K562 (cell line): ENCODE measurements around the gene HSPA1L. TPM values are rescaled to one million over a fixed set of nuclear protein-coding genes. Genes with fewer than 3 reads are reported as not detected.

Source experiments
- CBFB ChIP-seq: sonication (generic); formaldehyde crosslinking; IDR thresholded peaks from 2 replicates; pipeline ENCODE4 v1.4.0; 2020; ENCODE audit warnings: mild to moderate bottlenecking, missing genetic modification reagents
- ERF ChIP-seq: fragments of 450-650 bp; formaldehyde crosslinking; IDR thresholded peaks from 2 replicates; pipeline ENCODE4 v1.4.0; 2020; ENCODE audit warnings: mild to moderate bottlenecking, mixed read lengths
- HMG20B ChIP-seq: fragments of 250-450 bp; sonication (Bioruptor Pico); IDR thresholded peaks from 2 replicates; pipeline ENCODE4 v1.5.0; 2021; ENCODE audit warnings: mild to moderate bottlenecking
- MXD1 ChIP-seq: fragments of 250-450 bp; sonication (Bioruptor Pico); IDR thresholded peaks from 2 replicates; pipeline ENCODE4 v1.8.0; 2021; ENCODE audit warnings: borderline replicate concordance, mild to moderate bottlenecking, moderate library complexity; ENCODE audit not compliant: poor library complexity, severe bottlenecking
- NFIX ChIP-seq: fragments of 250-450 bp; sonication (Bioruptor Pico); IDR thresholded peaks from 2 replicates; pipeline ENCODE4 v1.4.0; 2020; ENCODE audit warnings: low read depth, mild to moderate bottlenecking, moderate library complexity
- PRPF4 ChIP-seq: fragments of 200-400 bp; formaldehyde crosslinking; IDR thresholded peaks from one replicate; pipeline ENCODE4 v1.6.1; 2017; ENCODE audit warnings: low read length, low read depth, mild to moderate bottlenecking; ENCODE audit not compliant: insufficient read depth, poor library complexity, severe bottlenecking
- RNF219 ChIP-seq: fragments of 250-450 bp; sonication (Bioruptor Pico); IDR thresholded peaks from 2 replicates; pipeline ENCODE4 v1.5.0; 2022; ENCODE audit warnings: mild to moderate bottlenecking
- SP2 ChIP-seq: IDR thresholded peaks from 2 replicates; pipeline ENCODE4 v1.6.1; 2011; ENCODE audit warnings: mild to moderate bottlenecking, low read depth, low read length, moderate library complexity; ENCODE audit not compliant: poor library complexity, severe bottlenecking; ENCODE audit errors: extremely low read depth
- USF1 ChIP-seq: sonication (generic); formaldehyde crosslinking; IDR thresholded peaks from 2 replicates; pipeline ENCODE4 v1.9.0; 2022; ENCODE audit warnings: mild to moderate bottlenecking, missing genetic modification reagents
- XRCC3 ChIP-seq: fragments of 450-650 bp; IDR thresholded peaks from 2 replicates; pipeline ENCODE4 v1.6.1; 2017; ENCODE audit warnings: mild to moderate bottlenecking, moderate library complexity
- ZNF274 ChIP-seq: IDR thresholded peaks from 2 replicates; pipeline ENCODE4 v1.6.1; 2011; ENCODE audit warnings: low read depth, mild to moderate bottlenecking, low read length, moderate library complexity, borderline replicate concordance
- polyA plus RNA-seq, 8 experiments: library from polyadenylated mRNA; depleted of rRNA in 4 of 8; stranded (reverse) in 5 of 8; unstranded in 3 of 8; fragments of >200 nt; fragmentation: Nextera tagmentation in 2 of 8; fragmentation: Illumina TruSeq in 1 of 8; extraction: Ambion mirVana in 2 of 8; extraction: Trizol in 1 of 8; gene quantifications; 2 replicates each; pipeline versions ENCODE4 v1.2.1 to v1.2.3, GENCODE V29; 2011 to 2014; ENCODE audit warnings: inconsistent platforms in 1 of 8, missing spikeins in 1 of 8
- total RNA-seq, 7 experiments: library from RNA; depleted of rRNA in 6 of 7; stranded (reverse); fragments of >200 nt in 6 of 7; fragmentation: Illumina TruSeq in 2 of 7; extraction: Trizol in 2 of 7; gene quantifications; 2 replicates each; pipeline versions ENCODE4 v1.2.1 to v1.2.3, GENCODE V29; 2011 to 2021; ENCODE audit warnings: low replicate concordance in 1 of 7
- TF ChIP-seq, protein P1 (sequence below): fragments of 150-350 bp; IDR thresholded peaks from 2 replicates; pipeline ENCODE4 v1.6.1; 2014; ENCODE audit warnings: low read depth, mild to moderate bottlenecking, low read length, borderline replicate concordance
- TF ChIP-seq, protein P2 (sequence below), 3 experiments: fragments of 200-800 bp in 1 of 3; fragments of 250-450 bp in 1 of 3; fragments of 450-650 bp in 1 of 3; sonication (Bioruptor Pico) in 1 of 3; sonication (Bioruptor generic) in 1 of 3; formaldehyde crosslinking in 1 of 3; IDR thresholded peaks; 2 replicates each; pipeline versions ENCODE4 v1.6.1 to v1.8.0; 2016 to 2022; ENCODE audit warnings: mild to moderate bottlenecking in 2 of 3, missing genetic modification characterization in 2 of 3, missing compliant biosample characterization in 1 of 3, moderate library complexity in 1 of 3
- TF ChIP-seq, protein P3 (sequence below), 2 experiments: fragments of 450-650 bp in 1 of 2; sonication (generic) in 1 of 2; formaldehyde crosslinking; conservative IDR thresholded peaks; 2 replicates each; pipeline versions ENCODE4 v1.4.0 to v1.8.1; 2020 to 2022; ENCODE audit warnings: mild to moderate bottlenecking in 1 of 2, missing genetic modification reagents in 1 of 2

Gene HSPA1L
- total and polyA plus RNA-seq, 9 of the 15 experiments (the other 6 are each of a cell fraction or from before 2014, with no cell fraction given), result 0.14 to 2.1 (median 1.3) TPM

GRCh38 chr6:31771992-31772358 lies 43.1 kb downstream of the HSPA1L start (continued):
- TF ChIP-seq USF1 (CRISPR knock-in tag) (peak; percentile 63), ZNF274 (no peak), CBFB (CRISPR knock-in tag) (no peak), XRCC3 (no peak), HMG20B (no peak), RNF219 (CRISPR knock-in tag) (no peak), MXD1 (CRISPR knock-in tag) (no peak), SP2 (no peak), ERF (CRISPR knock-in tag) (no peak), PRPF4 (no peak), NFIX (CRISPR knock-in tag) (no peak)
- TF ChIP-seq, protein P1, sequence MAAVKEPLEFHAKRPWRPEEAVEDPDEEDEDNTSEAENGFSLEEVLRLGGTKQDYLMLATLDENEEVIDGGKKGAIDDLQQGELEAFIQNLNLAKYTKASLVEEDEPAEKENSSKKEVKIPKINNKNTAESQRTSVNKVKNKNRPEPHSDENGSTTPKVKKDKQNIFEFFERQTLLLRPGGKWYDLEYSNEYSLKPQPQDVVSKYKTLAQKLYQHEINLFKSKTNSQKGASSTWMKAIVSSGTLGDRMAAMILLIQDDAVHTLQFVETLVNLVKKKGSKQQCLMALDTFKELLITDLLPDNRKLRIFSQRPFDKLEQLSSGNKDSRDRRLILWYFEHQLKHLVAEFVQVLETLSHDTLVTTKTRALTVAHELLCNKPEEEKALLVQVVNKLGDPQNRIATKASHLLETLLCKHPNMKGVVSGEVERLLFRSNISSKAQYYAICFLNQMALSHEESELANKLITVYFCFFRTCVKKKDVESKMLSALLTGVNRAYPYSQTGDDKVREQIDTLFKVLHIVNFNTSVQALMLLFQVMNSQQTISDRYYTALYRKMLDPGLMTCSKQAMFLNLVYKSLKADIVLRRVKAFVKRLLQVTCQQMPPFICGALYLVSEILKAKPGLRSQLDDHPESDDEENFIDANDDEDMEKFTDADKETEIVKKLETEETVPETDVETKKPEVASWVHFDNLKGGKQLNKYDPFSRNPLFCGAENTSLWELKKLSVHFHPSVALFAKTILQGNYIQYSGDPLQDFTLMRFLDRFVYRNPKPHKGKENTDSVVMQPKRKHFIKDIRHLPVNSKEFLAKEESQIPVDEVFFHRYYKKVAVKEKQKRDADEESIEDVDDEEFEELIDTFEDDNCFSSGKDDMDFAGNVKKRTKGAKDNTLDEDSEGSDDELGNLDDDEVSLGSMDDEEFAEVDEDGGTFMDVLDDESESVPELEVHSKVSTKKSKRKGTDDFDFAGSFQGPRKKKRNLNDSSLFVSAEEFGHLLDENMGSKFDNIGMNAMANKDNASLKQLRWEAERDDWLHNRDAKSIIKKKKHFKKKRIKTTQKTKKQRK, result no peak
- TF ChIP-seq, protein P2, sequence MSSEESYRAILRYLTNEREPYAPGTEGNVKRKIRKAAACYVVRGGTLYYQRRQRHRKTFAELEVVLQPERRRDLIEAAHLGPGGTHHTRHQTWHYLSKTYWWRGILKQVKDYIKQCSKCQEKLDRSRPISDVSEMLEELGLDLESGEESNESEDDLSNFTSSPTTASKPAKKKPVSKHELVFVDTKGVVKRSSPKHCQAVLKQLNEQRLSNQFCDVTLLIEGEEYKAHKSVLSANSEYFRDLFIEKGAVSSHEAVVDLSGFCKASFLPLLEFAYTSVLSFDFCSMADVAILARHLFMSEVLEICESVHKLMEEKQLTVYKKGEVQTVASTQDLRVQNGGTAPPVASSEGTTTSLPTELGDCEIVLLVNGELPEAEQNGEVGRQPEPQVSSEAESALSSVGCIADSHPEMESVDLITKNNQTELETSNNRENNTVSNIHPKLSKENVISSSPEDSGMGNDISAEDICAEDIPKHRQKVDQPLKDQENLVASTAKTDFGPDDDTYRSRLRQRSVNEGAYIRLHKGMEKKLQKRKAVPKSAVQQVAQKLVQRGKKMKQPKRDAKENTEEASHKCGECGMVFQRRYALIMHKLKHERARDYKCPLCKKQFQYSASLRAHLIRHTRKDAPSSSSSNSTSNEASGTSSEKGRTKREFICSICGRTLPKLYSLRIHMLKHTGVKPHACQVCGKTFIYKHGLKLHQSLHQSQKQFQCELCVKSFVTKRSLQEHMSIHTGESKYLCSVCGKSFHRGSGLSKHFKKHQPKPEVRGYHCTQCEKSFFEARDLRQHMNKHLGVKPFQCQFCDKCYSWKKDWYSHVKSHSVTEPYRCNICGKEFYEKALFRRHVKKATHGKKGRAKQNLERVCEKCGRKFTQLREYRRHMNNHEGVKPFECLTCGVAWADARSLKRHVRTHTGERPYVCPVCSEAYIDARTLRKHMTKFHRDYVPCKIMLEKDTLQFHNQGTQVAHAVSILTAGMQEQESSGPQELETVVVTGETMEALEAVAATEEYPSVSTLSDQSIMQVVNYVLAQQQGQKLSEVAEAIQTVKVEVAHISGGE (CRISPR knock-in tag; IDR thresholded peaks at IDR 0.05), result 0 out of 6 replicates have a peak, but pooled peaks of 1 of the 3 experiments have one; percentile 33
- TF ChIP-seq, protein P3, sequence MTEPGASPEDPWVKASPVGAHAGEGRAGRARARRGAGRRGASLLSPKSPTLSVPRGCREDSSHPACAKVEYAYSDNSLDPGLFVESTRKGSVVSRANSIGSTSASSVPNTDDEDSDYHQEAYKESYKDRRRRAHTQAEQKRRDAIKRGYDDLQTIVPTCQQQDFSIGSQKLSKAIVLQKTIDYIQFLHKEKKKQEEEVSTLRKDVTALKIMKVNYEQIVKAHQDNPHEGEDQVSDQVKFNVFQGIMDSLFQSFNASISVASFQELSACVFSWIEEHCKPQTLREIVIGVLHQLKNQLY (CRISPR knock-in tag; conservative IDR thresholded peaks at IDR 0.05), result no peak
